Common myeloid progenitor, CD34-positive (primary cell): ENCODE results near the gene TLNRD1.

Source experiments
- CTCF ChIA-PET: fragments of 350-600 bp; sonication (Branson Sonifier 250); formaldehyde crosslinking; loops from one replicate; lab custom pipeline; 2021; ENCODE audit warnings: antibody characterized with exemption; lab: Charles Lee
- POLR2A ChIA-PET: fragments of 350-600 bp; sonication (Branson Sonifier 250); formaldehyde crosslinking; loops from one replicate; lab custom pipeline; 2021; ENCODE audit warnings: antibody characterized with exemption; lab: Charles Lee
- DNase-seq, 3 donors: peaks; one replicate each; pipeline versions ENCODE4 v3.0.0 to v3.0.0-alpha.2; 2013
- H3K27ac ChIP-seq, 2 experiments: 1 replicate in 1 of 2; 2 replicates in 1 of 2; pipeline ENCODE4 v1.7.0; 2013; ENCODE audit warnings: inconsistent platforms in 2 of 2, low read length in 2 of 2, mild to moderate bottlenecking in 2 of 2, low read depth in 1 of 2, moderate library complexity in 1 of 2; ENCODE audit not compliant: severe bottlenecking in 2 of 2, insufficient read depth in 1 of 2, poor library complexity in 1 of 2
- H3K27me3 ChIP-seq, 5 experiments: replicated peaks in 2 of 5; 1 replicate in 3 of 5; 2 replicates in 2 of 5; pipeline versions ENCODE4 v1.6.1 to v1.7.0; 2013; ENCODE audit warnings: low read length in 4 of 5, mild to moderate bottlenecking in 2 of 5, moderate library complexity in 2 of 5, inconsistent platforms in 1 of 5; ENCODE audit not compliant: insufficient read depth in 5 of 5, control insufficient read depth in 4 of 5
- H3K36me3 ChIP-seq, 4 experiments: 1 replicate in 2 of 4; 2 replicates in 2 of 4; pipeline versions ENCODE4 v1.6.1 to v1.7.0; 2013; ENCODE audit warnings: low read length in 3 of 4, control low read depth in 1 of 4, mild to moderate bottlenecking in 1 of 4; ENCODE audit not compliant: control insufficient read depth in 4 of 4, insufficient read depth in 4 of 4
- H3K4me1 ChIP-seq, 4 experiments: 1 replicate in 3 of 4; 2 replicates in 1 of 4; pipeline versions ENCODE4 v1.6.1 to v1.7.1; 2013; ENCODE audit warnings: low read length in 3 of 4, mild to moderate bottlenecking in 3 of 4, control low read depth in 1 of 4, inconsistent platforms in 1 of 4, moderate library complexity in 1 of 4; ENCODE audit not compliant: control insufficient read depth in 4 of 4, insufficient read depth in 4 of 4; ENCODE audit errors: control extremely low read depth in 1 of 4
- H3K4me3 ChIP-seq, 7 experiments: 1 replicate in 4 of 7; 2 replicates in 3 of 7; pipeline versions ENCODE4 v1.5.1 to v1.7.0; 2013; ENCODE audit warnings: mild to moderate bottlenecking in 7 of 7, low read length in 6 of 7, moderate library complexity in 6 of 7, inconsistent platforms in 2 of 7, low read depth in 2 of 7, control low read depth in 1 of 7; ENCODE audit not compliant: insufficient read depth in 4 of 7, control insufficient read depth in 1 of 7; ENCODE audit errors: extremely low read depth in 1 of 7
- H3K9me3 ChIP-seq, 5 experiments: 1 replicate in 4 of 5; 2 replicates in 1 of 5; pipeline versions ENCODE4 v1.6.1 to v1.7.1; 2013; ENCODE audit warnings: low read length in 4 of 5, mild to moderate bottlenecking in 2 of 5, inconsistent platforms in 1 of 5, low read depth in 1 of 5, moderate library complexity in 1 of 5; ENCODE audit not compliant: control insufficient read depth in 4 of 5, insufficient read depth in 2 of 5; ENCODE audit errors: control extremely low read depth in 1 of 5
- WGBS: methylation state at CpG from one replicate; pipeline ENCODE4 v1.1.5; 2013; ENCODE audit not compliant: insufficient coverage; 5-methylcytosine and 5-hydroxymethylcytosine counted together

The TLNRD1 gene

DNA sequence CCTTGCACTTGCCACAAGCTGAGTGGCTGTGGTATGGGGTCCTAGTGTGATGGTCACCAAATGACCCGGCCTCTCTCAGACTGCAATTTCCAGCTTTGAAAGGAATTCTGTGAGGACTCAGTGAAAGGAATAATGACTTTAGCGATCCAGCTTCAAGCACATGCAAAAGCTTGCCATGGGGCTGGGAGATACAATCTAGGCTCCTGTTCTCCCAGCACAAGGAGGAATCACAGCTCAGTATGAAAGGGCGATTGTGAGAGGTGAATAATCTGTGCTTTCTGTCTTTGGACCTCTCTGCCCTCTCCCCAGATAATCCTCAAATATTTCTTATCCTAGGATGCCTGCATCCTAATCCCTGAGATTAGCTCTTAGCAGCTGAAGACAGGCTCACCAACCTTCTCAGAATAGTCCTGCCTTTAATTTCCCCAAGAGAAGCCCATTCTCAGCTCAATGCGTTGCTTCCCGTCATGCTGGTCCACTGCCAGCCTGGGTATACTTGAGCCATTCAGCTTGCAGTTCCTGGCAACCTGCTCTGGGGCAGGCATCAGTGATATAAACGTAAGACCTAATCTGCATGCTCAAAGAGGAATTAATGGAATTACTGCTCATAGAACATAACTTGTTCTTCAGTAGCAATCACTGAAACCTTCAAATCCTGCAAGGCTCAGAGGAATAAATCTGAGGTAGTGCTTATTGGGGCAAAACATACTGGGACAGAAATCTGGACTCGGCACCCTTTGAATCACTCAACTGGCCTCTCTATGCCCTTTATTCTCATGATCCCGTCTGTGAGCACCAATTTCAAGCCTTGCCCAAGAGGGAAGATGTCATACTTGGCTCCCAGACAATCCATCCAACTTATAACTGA lies 15.1 kb downstream of the TLNRD1 start:
- no peaks in the 10 kb centered on the region for H3K36me3 ChIP-seq
- H3K27me3 ChIP-seq: no peaks in the 10 kb centered on the region
- WGBS: 71% methylated on average over 4 of the region's 8 CpGs
- no peak overlapping the region for H3K27ac ChIP-seq
- no peak for DNase-seq
- no peak overlapping the region for H3K4me3 ChIP-seq
- ChIA-PET CTCF (no interaction called here), POLR2A (no interaction called here)
- no peaks in the 10 kb centered on the region for H3K9me3 ChIP-seq
- H3K4me1 ChIP-seq: peaks cover 0 to 3% (median 0%) of the 10 kb centered on the region in 4 experiments

DNA sequence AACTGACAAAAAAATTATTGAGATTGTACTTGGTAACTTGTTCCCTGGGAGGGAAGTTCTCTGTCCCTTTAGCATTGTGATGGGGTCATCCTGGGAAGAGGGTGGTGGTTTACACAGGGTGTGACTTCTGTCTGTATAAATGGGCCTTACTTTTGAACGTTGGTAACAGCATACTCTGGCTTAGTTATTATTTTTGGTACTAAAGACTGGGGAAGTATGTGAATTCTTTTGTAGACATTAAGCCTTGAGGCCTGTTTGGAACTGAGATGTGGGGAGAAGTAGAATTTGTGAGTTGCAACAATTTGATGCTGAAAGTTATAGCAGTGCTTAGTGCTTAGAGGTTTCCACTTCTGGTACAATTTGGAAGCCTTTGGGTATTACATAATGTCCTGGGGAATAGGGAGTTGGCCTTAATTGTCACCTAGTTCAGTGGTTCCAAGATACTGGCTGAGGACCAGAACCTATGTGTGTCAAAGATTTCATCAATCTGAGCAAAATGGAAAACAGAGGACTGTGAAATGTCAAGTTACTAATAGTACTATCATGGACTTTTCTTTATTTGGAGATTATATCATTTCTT lies 15.9 kb downstream of the TLNRD1 start:
- H3K27ac ChIP-seq: no peak overlapping the region
- H3K4me3 ChIP-seq: no peak overlapping the region
- H3K9me3 ChIP-seq: no peaks in the 10 kb centered on the region
- no peaks in the 10 kb centered on the region for H3K36me3 ChIP-seq
- POLR2A ChIA-PET: no interaction called here
- no peaks in the 10 kb centered on the region for H3K27me3 ChIP-seq
- DNase-seq: no peak
- H3K4me1 ChIP-seq: peaks cover 0 to 3% (median 0%) of the 10 kb centered on the region in 4 experiments
- CTCF ChIA-PET: interaction anchor here (1.0 kb wide), 1 partner anchor 23 kb away, joined by 3 read pairs; no protein-coding TSS in a partner anchor
- WGBS: 88% methylated on average over 1 of the region's 1 CpG

DNA sequence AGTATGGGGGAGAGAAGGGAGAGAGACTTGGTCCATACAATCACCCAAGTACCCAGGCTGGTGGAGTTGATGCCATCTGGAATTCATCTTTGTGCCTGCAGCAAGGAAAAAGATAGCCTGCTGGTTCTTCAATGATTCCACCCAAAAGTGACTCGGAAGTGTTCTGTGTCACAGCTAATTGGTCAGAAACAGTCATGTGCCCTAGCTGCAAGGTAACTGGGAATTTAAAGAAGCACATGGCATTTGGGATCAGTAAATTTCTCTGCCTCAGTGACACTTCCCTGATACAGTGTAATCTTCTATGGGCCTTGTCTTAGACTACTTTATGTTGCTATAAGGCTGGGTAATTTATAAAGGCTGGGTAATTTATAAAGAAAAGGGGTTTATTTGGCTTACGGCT lies 17.5 kb downstream of the TLNRD1 start:
- CTCF ChIA-PET: no interaction called here
- POLR2A ChIA-PET: no interaction called here
- WGBS: 100% methylated on average over 2 of the region's 2 CpGs

DNA sequence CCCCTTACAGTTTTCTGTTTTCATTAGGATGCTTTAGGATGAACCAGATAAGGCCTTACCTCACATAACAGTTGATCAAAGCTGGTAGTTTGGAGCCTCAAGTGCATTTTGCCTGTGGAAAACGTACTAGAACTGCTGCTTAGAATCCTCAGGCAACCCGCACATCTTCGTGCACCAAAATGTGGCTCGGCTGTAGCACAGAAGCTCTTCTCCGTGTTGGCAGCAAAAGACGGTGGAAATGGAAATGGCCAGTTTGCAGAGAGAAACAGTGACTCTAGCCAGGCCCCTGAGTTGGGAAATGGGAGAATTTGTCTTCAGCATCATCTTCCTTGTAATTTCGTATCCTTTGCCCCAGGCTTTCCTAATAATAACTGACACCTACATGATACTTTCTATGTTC lies 20.6 kb downstream of the TLNRD1 start:
- ChIA-PET POLR2A (no interaction called here), CTCF (no interaction called here)
- H3K36me3 ChIP-seq: no peaks in the 10 kb centered on the region
- 97% methylated on average over 6 of the region's 7 CpGs for WGBS
- no peak for DNase-seq
- no peak overlapping the region for H3K4me3 ChIP-seq
- peaks cover 14 to 27% (median 19%) of the 10 kb centered on the region in 4 experiments for H3K4me1 ChIP-seq
- no peak overlapping the region for H3K27ac ChIP-seq
- no peaks in the 10 kb centered on the region for H3K27me3 ChIP-seq
- H3K9me3 ChIP-seq: no peaks in the 10 kb centered on the region

More for the DNA sequence above, 17.5 kb downstream of the TLNRD1 start:
- no peaks in the 10 kb centered on the region for H3K27me3 ChIP-seq
- no peaks in the 10 kb centered on the region for H3K36me3 ChIP-seq
- no peak overlapping the region for H3K4me3 ChIP-seq
- H3K9me3 ChIP-seq: no peaks in the 10 kb centered on the region
- H3K27ac ChIP-seq: no peak overlapping the region
- no peak for DNase-seq
- H3K4me1 ChIP-seq: peaks cover 0 to 7% (median 2%) of the 10 kb centered on the region in 4 experiments

DNA sequence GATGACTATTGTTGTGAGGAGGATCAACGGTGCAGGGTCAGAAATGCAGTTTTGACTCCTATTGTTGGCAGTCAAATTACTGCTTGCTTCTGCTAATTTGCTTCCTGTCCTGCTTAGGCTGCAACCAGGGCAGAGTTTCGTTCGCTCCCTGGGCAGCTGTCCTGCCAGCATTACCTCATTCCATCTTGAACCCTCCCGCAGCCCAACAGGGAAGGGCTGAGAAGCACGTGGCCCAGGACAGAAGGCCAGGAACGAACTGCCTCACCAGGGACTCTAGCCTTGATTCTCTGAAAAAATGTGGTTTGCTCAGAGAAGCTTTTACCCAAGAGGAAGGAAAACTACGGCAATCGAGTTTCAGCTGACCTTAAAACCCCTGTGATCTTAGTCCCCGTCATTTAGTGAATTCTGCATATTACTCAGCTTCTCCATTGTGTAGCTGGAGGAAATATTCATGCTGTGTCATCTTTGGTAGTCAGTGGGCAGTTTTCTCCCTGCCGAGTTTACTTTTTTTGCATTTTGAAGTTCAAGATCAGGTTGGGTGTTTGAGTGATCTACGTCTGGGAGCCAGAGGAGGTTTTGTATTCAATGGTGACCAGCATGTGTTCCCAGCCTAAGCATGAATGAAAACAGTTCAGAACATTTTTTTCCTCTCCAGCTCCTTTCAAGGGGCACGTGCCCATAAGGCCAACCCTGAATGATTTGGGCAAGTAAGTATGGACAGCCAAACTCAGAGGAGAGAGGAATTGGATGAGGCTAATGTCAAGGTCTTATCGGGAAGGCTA lies 23.0 kb downstream of the TLNRD1 start:
- Histone ChIP-seq H3K4me3 (peak overlapping the region in 3 of 7 experiments; percentile 23 to 36 (median 35)), H3K36me3 (no peaks in the 10 kb centered on the region), H3K9me3 (no peaks in the 10 kb centered on the region), H3K27ac (peak overlapping the region in 1 of 2 experiments; percentile 36), H3K27me3 (no peaks in the 10 kb centered on the region), H3K4me1 (peaks cover 14 to 27% (median 19%) of the 10 kb centered on the region in 4 experiments)
- ChIA-PET CTCF (interaction anchor here (1.1 to 1.6 kb wide), 2 partner anchors 11 to 13 kb away, joined by 3 read pairs; no protein-coding TSS in a partner anchor), POLR2A (interaction anchor here (0.6 to 1.1 kb wide), 2 partner anchors 16 to 63 kb away, joined by 3 to 4 read pairs; no protein-coding TSS in a partner anchor)
- WGBS: 27% methylated on average over 9 of the region's 13 CpGs
- DNase-seq: peak; percentile 34 to 81 (median 77)

DNA sequence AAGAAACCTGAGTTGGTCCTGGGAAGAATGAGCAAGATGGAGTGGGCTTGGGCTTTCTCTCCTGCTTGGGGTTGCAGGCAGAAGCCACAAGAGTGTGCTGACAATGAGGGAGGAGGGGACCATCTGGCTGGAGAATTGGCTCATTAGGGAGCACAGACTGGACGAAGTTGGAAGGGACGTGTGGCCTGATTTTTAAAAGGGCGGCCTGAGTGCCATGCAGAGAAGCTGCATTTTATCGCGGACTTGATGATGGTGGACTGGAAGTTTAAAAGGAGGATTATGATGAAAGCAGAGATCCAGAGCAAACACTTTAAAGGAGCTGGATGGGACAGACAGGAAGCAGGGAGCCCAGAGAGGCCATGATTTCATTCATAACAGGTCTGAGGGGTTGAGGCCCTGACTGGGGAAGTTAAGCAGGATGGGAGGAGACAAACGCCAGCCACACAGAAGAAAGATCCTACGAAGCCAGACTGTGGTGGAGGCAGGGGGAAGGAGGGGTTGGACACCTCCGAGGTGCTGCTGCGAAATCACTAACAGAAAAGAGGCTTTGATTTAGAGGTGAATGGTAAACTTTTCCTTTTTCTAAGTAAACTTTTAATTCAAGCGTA lies 23.6 kb downstream of the TLNRD1 start:
- Histone ChIP-seq H3K4me1 (peaks cover 14 to 28% (median 19%) of the 10 kb centered on the region in 4 experiments), H3K36me3 (no peaks in the 10 kb centered on the region), H3K9me3 (peaks cover 0 to under 1% (median 0%) of the 10 kb centered on the region in 5 experiments), H3K4me3 (no peak overlapping the region), H3K27me3 (no peaks in the 10 kb centered on the region), H3K27ac (peak overlapping the region in 1 of 2 experiments; percentile 36)
- CTCF ChIA-PET: interaction anchor here (1.1 to 1.6 kb wide), 2 partner anchors 11 to 12 kb away, joined by 3 read pairs; no protein-coding TSS in a partner anchor
- peak in 2 of 3 donors; percentile 22 to 30 for DNase-seq
- 78% methylated on average over 10 of the region's 10 CpGs for WGBS
- POLR2A ChIA-PET: interaction anchor here (1.1 kb wide), 1 partner anchor 15 kb away, joined by 3 read pairs; no protein-coding TSS in a partner anchor
